IPS DF 6.9 (cell line): ENCODE measurements around the gene OR13C4.

Experiments used
- DNase-seq: peaks from one replicate; pipeline ENCODE4 v3.0.0-alpha.2; 2013; ENCODE audit warnings: low read depth, low spot score
- H3K27ac ChIP-seq: one replicate; pipeline ENCODE4 v1.5.1; 2013; ENCODE audit warnings: low read length, control low read depth
- H3K27me3 ChIP-seq: 2 replicates; pipeline ENCODE4 v1.6.1; 2013; ENCODE audit warnings: mild to moderate bottlenecking, low read length; ENCODE audit not compliant: control insufficient read depth, insufficient read depth
- H3K36me3 ChIP-seq: 2 replicates; pipeline ENCODE4 v1.6.1; 2013; ENCODE audit warnings: low read length; ENCODE audit not compliant: control insufficient read depth, insufficient read depth
- H3K4me1 ChIP-seq: 2 replicates; pipeline ENCODE4 v1.6.1; 2013; ENCODE audit warnings: low read length; ENCODE audit not compliant: control insufficient read depth, insufficient read depth
- H3K4me3 ChIP-seq: 2 replicates; pipeline ENCODE4 v1.5.1; 2013; ENCODE audit warnings: mild to moderate bottlenecking, low read length
- H3K9me3 ChIP-seq: 2 replicates; pipeline ENCODE4 v1.6.1; 2013; ENCODE audit warnings: low read length, inconsistent platforms; ENCODE audit not compliant: control insufficient read depth, insufficient read depth
- WGBS: extraction: QIAGEN DNeasy Blood & Tissue Kit; methylation state at CpG from one replicate; pipeline ENCODE4 v1.1.7; 2013; ENCODE audit warnings: mixed read lengths, missing lambda C conversion rate; ENCODE audit not compliant: insufficient read length, insufficient coverage; 5-methylcytosine and 5-hydroxymethylcytosine counted together

The OR13C4 gene

GRCh38 chr9:104527109-104527508 is at the start of gene OR13C4:
Gene OR13C4, minus strand, starts transcription at chr9:104527209. Its CDS starts 0 bp downstream, at chr9:104527209.
- H3K36me3 ChIP-seq: no peaks in the 10 kb centered on the region
- H3K27ac ChIP-seq: no peak within 1 kb of the TSS
- H3K27me3 ChIP-seq: no peaks in the 10 kb centered on the region
- DNase-seq: no peak
- no peak within 1 kb of the TSS for H3K4me3 ChIP-seq
- no peaks in the 10 kb centered on the region for H3K9me3 ChIP-seq
- H3K4me1 ChIP-seq: no peaks in the 10 kb centered on the region

DNA sequence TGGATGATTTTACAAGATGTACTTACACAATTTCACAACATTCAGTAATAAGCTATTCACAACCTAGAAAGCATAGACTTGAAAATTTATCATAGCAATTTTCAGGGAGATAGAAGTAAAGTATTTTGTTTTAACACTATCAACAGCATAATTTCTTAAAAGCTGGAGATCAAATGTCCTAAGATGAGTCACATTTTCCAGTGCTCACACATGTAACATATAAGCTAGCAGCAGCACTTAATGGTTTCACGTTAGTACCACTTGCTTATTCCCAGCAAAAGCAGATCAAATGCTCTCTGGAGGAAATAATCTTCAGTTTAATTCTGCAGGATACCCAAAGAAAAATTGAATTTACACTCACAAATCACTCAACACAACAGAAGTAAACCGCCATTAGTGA is 48.4 kb upstream of the OR13C4 start:
- DNase-seq: no peak
- Histone ChIP-seq H3K4me1 (no peaks in the 10 kb centered on the region), H3K4me3 (no peak overlapping the region), H3K9me3 (no peaks in the 10 kb centered on the region), H3K27ac (no peak overlapping the region), H3K36me3 (no peaks in the 10 kb centered on the region), H3K27me3 (no peaks in the 10 kb centered on the region)
- WGBS: no CpG with 5 or more reads among the region's 2 CpGs

DNA sequence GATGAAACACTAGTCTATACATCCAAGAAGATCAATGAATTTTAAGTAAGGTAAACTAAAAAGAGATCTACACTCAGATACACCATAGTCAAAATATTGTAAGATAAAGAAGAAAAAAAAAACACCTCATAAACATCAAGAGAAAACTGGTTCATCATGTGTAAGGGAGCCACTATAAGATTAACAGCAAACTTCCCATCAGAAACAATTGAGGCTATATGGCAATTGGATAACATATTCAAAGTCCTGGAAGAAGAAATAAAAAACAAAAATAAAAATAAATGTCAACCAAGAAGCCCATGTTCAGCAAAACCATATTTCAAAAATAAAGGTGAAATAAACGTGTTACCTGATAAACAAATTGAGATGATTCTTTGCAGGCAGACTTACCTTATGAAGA is 45.6 kb upstream of the OR13C4 start:
- H3K9me3 ChIP-seq: no peaks in the 10 kb centered on the region
- no peak overlapping the region for H3K27ac ChIP-seq
- no peaks in the 10 kb centered on the region for H3K36me3 ChIP-seq
- WGBS: no CpG with 5 or more reads among the region's 1 CpG
- no peaks in the 10 kb centered on the region for H3K4me1 ChIP-seq
- no peak overlapping the region for H3K4me3 ChIP-seq
- DNase-seq: no peak
- H3K27me3 ChIP-seq: no peaks in the 10 kb centered on the region

DNA sequence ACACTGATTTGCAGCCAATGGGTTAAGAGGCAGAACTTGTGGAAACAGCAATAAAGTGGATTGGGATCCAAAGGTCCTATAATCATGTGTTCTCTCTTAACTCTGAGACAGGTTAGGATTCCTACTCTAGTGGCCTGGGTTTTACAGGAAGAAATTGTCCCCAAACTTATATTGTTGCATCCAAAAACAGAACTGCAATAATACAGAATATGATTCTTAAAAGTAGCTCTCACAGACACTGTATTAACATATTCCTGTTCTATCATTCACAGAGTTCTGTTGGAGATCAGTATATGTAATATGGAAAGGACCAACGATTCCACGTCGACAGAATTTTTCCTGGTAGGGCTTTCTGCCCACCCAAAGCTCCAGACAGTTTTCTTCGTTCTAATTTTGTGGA is 41.9 kb upstream of the OR13C4 start, which contains the start of gene OR13C8:
Gene OR13C8, plus strand, starts transcription at position 301 of the 400 bp plus-strand sequence. Its CDS starts 0 bp downstream, at position 301.
- Histone ChIP-seq H3K27ac (no peak within 1 kb of the TSS), H3K27me3 (no peaks in the 10 kb centered on the region), H3K36me3 (no peaks in the 10 kb centered on the region), H3K4me3 (no peak within 1 kb of the TSS), H3K9me3 (no peaks in the 10 kb centered on the region), H3K4me1 (no peaks in the 10 kb centered on the region)
- no peak for DNase-seq
- WGBS: no CpG with 5 or more reads among the region's 4 CpGs

GRCh38 chr9:104564358-104564757 is 37.3 kb upstream of the OR13C4 start:
- no peaks in the 10 kb centered on the region for H3K9me3 ChIP-seq
- no peak for DNase-seq
- no peaks in the 10 kb centered on the region for H3K36me3 ChIP-seq
- H3K4me1 ChIP-seq: no peaks in the 10 kb centered on the region
- H3K4me3 ChIP-seq: no peak overlapping the region
- WGBS: no CpG with 5 or more reads among the region's 1 CpG
- no peaks in the 10 kb centered on the region for H3K27me3 ChIP-seq
- no peak overlapping the region for H3K27ac ChIP-seq

GRCh38 chr9:104556830-104557634 is 30.0 kb upstream of the OR13C4 start:
- Histone ChIP-seq H3K27ac (no peak overlapping the region), H3K4me1 (no peaks in the 10 kb centered on the region), H3K4me3 (no peak overlapping the region), H3K27me3 (no peaks in the 10 kb centered on the region), H3K9me3 (no peaks in the 10 kb centered on the region), H3K36me3 (no peaks in the 10 kb centered on the region)
- WGBS: no CpG with 5 or more reads among the region's 8 CpGs
- no peak for DNase-seq

GRCh38 chr9:104555521-104555920 is 28.5 kb upstream of the OR13C4 start:
- WGBS: no CpG with 5 or more reads among the region's 1 CpG
- Histone ChIP-seq H3K27ac (no peak overlapping the region), H3K36me3 (no peaks in the 10 kb centered on the region), H3K4me3 (no peak overlapping the region), H3K4me1 (no peaks in the 10 kb centered on the region), H3K9me3 (no peaks in the 10 kb centered on the region), H3K27me3 (no peaks in the 10 kb centered on the region)
- no peak for DNase-seq

DNA sequence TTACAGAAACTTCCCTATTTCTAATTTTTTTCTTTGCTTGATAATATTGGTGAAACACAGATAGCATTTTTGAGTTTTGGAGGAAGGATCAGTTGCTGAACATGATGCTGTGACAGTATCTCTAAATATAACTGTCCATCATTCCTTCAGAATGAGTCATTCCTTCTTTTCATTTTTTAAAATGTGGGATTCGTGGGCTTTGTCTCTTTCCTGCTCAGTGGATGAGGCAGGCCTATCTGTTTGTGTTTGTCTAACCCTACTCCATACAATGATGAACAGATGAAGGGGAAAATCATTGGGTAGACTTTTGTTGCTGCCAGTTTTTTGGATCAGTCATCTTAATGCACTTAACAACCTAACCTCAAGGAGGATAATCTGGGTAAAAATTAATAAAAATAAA is 26.3 kb upstream of the OR13C4 start:
- Histone ChIP-seq H3K9me3 (no peaks in the 10 kb centered on the region), H3K27me3 (no peaks in the 10 kb centered on the region), H3K4me1 (no peaks in the 10 kb centered on the region), H3K36me3 (no peaks in the 10 kb centered on the region), H3K27ac (no peak overlapping the region), H3K4me3 (no peak overlapping the region)
- DNase-seq: no peak
- no CpG with 5 or more reads among the region's 1 CpG for WGBS

GRCh38 chr9:104544644-104545043 is 17.6 kb upstream of the OR13C4 start:
- no CpG with 5 or more reads among the region's 4 CpGs for WGBS
- Histone ChIP-seq H3K27me3 (no peaks in the 10 kb centered on the region), H3K4me1 (no peaks in the 10 kb centered on the region), H3K36me3 (no peaks in the 10 kb centered on the region), H3K9me3 (no peaks in the 10 kb centered on the region), H3K4me3 (no peak overlapping the region), H3K27ac (no peak overlapping the region)
- no peak for DNase-seq

DNA sequence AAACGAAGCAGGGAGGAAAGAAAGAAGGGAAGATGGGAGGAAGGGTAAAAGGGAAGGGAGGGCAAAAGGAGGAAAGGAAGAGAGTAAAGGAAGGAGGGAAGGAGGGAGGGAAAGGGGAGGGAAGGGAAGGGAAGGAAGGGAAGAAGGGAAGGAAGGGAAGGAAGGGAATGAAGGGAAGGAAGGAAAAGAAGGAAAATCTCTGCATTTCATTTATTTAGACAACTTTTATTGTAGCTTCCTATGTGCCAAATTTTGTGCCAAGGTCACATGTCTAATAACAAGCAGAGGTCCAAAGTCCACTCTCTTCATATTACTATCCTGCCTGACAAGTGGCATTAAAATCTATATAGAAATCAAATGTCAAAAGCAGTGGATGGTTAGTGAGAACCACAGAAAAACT is 12.3 kb upstream of the OR13C4 start:
- no CpG with 5 or more reads among the region's 1 CpG for WGBS
- Histone ChIP-seq H3K9me3 (no peaks in the 10 kb centered on the region), H3K36me3 (no peaks in the 10 kb centered on the region)

DNA sequence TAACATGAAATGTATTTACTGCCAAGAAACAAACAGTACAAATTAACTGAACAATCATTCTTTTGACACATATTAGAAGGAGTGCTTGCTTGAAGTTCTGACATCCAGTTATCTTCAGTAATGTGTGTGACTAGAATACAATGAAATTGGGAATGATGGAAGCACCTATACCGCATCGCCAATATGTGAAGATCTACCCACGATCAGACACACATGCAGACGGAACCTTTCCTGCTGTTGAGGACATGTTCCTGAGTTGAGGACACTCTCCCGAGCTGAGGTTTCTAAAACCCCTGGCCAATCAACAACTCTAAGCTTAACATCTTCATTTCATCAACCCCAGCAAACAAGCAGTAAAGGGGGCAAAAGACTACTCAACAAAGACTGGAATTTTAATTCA is 9.7 kb upstream of the OR13C4 start, which contains the start of gene OR13C3:
Gene OR13C3, minus strand, starts transcription at position 101 of the 400 bp plus-strand sequence. CDS start 133 bp downstream, outside the sequence.
- H3K27ac ChIP-seq: no peak within 1 kb of the TSS
- H3K27me3 ChIP-seq: no peaks in the 10 kb centered on the region
- peaks cover 1% of the 10 kb centered on the region; the same call in 1 of the 2 replicates for H3K4me1 ChIP-seq
- no CpG with 5 or more reads among the region's 5 CpGs for WGBS
- no peaks in the 10 kb centered on the region for H3K9me3 ChIP-seq
- no peaks in the 10 kb centered on the region for H3K36me3 ChIP-seq
- H3K4me3 ChIP-seq: no peak within 1 kb of the TSS
- no peak for DNase-seq

More for the DNA sequence above, 12.3 kb upstream of the OR13C4 start:
- Histone ChIP-seq H3K4me3 (no peak overlapping the region), H3K27me3 (no peaks in the 10 kb centered on the region), H3K27ac (no peak overlapping the region), H3K4me1 (no peaks in the 10 kb centered on the region)
- no peak for DNase-seq
